Uterus (tissue), 4 donors: ENCODE results near the gene RACGAP1. TPM values are rescaled to one million over a fixed set of nuclear protein-coding genes. Genes with fewer than 3 reads are reported as not detected.

Experiments
- DNase-seq, 2 donors: peaks; one replicate each; pipeline ENCODE4 v3.0.0-alpha.2; 2019 to 2020
- H3K27ac ChIP-seq, 2 donors: fragments of 200-600 bp; sonication (generic); 1 replicate in 1 of 2; 2 replicates in 1 of 2; pipeline ENCODE4 v1.5.1; 2016 to 2018
- H3K27me3 ChIP-seq, 2 donors: fragments of 200-600 bp; sonication (generic); one replicate each; pipeline ENCODE4 v1.5.1; 2018 to 2019; ENCODE audit warnings: control low read depth in 1 of 2
- H3K36me3 ChIP-seq, 2 donors: fragments of 200-600 bp; sonication (generic); one replicate each; pipeline ENCODE4 v1.5.1; 2019; ENCODE audit warnings: control low read depth in 1 of 2
- H3K4me1 ChIP-seq, 2 donors: fragments of 200-600 bp; sonication (generic); one replicate each; pipeline ENCODE4 v1.5.1; 2018 to 2019; ENCODE audit warnings: control low read depth in 1 of 2
- H3K4me3 ChIP-seq, 2 donors: fragments of 200-600 bp; sonication (generic); 1 replicate in 1 of 2; 2 replicates in 1 of 2; pipeline ENCODE4 v1.5.1; 2018 to 2019; ENCODE audit warnings: mild to moderate bottlenecking in 1 of 2
- H3K9me3 ChIP-seq, 2 donors: fragments of 200-600 bp; sonication (generic); one replicate each; pipeline ENCODE4 v1.5.1; 2019; ENCODE audit warnings: control low read depth in 1 of 2
- POLR2A ChIP-seq, 2 donors: fragments of 450-650 bp; IDR thresholded peaks; one replicate each; pipeline ENCODE4 v1.6.1; 2016; ENCODE audit warnings: antibody characterized with exemption in 2 of 2, mild to moderate bottlenecking in 1 of 2, moderate library complexity in 1 of 2
- intact Hi-C: fragments of 100-400 bp; cut with DNase I; formaldehyde crosslinking; loops from one replicate; pipeline ENCODE4 v1.15.1; 2023; ENCODE audit warnings: low total_unique reads
- total RNA-seq, 4 donors: library from RNA; depleted of rRNA in 3 of 4; stranded (reverse); fragments of >200 nt in 3 of 4; gene quantifications; one replicate each; pipeline versions ENCODE4 v1.1.0 to v1.2.4, GENCODE V29; 2014 to 2023
- TF ChIP-seq, protein P1 (sequence below), 4 experiments: fragments of 200-600 bp in 2 of 4; fragments of 450-650 bp in 2 of 4; sonication (generic) in 2 of 4; IDR thresholded peaks; one replicate each; pipeline ENCODE4 v1.5.1; 2016 to 2019; ENCODE audit warnings: antibody characterized with exemption in 4 of 4, mild to moderate bottlenecking in 2 of 4, moderate library complexity in 1 of 4
- donor health status: DM: yes; HTN: yes; CAD: no.

RACGAP1 gene
- total RNA-seq, 4 donors from 2014 or later = 8.5 to 57.8 (median 9.3) TPM

DNA sequence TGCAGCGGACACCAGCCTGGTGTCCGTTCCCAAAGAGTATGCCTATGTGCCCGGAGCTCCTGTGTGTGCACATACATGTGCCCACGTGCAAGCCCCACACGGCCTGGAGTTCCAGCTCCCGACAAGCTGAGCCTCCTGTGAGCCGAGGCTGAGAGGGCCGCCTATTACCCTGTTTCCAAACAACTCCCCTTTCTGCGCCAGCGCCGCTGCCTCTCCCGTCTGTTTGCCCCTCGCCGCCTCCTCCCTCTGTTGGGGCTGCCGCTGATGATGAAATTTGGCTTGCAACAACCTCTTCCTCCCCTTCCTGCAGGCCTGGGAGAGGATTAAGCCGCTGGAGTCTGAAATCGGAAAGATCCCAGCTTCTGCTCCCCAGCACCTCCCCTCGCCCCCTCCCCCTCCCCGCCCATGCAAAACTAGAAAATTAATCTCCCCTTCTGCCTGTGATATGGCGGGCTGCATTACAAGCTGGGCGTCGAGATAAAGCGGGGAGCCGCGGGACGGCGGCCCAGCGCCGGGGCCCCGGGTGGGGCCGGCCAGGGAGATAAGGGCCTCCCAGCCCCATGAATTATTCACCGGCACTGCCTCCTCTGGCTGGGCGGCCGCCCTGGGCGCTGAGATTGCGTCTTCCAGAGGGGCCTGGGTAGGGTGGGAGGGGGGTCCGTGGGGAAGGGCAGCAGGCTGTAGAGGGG, 25.3 kb upstream of the RACGAP1 start:
- peak overlapping the region in 1 of 2 donors; percentile 22 for H3K4me3 ChIP-seq
- no peaks in the 10 kb centered on the region for H3K36me3 ChIP-seq
- intact Hi-C loops = no loop called here
- H3K4me1 ChIP-seq = no peaks in the 10 kb centered on the region
- no peaks in the 10 kb centered on the region for H3K27me3 ChIP-seq
- no peaks in the 10 kb centered on the region for H3K9me3 ChIP-seq
- TF ChIP-seq, protein P1, sequence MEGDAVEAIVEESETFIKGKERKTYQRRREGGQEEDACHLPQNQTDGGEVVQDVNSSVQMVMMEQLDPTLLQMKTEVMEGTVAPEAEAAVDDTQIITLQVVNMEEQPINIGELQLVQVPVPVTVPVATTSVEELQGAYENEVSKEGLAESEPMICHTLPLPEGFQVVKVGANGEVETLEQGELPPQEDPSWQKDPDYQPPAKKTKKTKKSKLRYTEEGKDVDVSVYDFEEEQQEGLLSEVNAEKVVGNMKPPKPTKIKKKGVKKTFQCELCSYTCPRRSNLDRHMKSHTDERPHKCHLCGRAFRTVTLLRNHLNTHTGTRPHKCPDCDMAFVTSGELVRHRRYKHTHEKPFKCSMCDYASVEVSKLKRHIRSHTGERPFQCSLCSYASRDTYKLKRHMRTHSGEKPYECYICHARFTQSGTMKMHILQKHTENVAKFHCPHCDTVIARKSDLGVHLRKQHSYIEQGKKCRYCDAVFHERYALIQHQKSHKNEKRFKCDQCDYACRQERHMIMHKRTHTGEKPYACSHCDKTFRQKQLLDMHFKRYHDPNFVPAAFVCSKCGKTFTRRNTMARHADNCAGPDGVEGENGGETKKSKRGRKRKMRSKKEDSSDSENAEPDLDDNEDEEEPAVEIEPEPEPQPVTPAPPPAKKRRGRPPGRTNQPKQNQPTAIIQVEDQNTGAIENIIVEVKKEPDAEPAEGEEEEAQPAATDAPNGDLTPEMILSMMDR (IDR thresholded peaks at IDR 0.05) = peak in 1 of 4 experiments; percentile 5
- no peak for TF ChIP-seq POLR2A (IDR thresholded peaks at IDR 0.05)
- H3K27ac ChIP-seq = peak overlapping the region; percentile 10 to 69
- peak; percentile 82 to 85 for DNase-seq

DNA sequence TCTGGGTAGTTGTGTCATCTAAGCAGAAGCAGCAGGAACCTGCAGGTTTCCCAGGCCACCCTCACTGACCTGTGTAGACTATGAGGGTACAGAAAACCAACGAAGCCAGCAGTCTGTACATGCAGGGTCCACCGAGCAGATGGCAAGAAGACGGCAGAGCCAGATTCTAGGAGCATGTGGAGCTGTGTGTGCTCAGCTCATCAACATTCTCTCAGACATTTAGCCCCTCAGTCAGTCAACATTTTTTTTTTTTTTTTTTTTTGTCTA, 24.8 kb upstream of the RACGAP1 start:
- no peaks in the 10 kb centered on the region for H3K27me3 ChIP-seq
- H3K36me3 ChIP-seq = no peaks in the 10 kb centered on the region
- peak overlapping the region in 1 of 2 donors; percentile 22 for H3K4me3 ChIP-seq
- DNase-seq = no peak
- no peaks in the 10 kb centered on the region for H3K4me1 ChIP-seq
- intact Hi-C loops = no loop called here
- H3K27ac ChIP-seq = peak overlapping the region in 1 of 2 donors; percentile 69
- no peaks in the 10 kb centered on the region for H3K9me3 ChIP-seq
- no peak for TF ChIP-seq POLR2A (IDR thresholded peaks at IDR 0.05)
- TF ChIP-seq, protein P1 (IDR thresholded peaks at IDR 0.05) = no peak

DNA sequence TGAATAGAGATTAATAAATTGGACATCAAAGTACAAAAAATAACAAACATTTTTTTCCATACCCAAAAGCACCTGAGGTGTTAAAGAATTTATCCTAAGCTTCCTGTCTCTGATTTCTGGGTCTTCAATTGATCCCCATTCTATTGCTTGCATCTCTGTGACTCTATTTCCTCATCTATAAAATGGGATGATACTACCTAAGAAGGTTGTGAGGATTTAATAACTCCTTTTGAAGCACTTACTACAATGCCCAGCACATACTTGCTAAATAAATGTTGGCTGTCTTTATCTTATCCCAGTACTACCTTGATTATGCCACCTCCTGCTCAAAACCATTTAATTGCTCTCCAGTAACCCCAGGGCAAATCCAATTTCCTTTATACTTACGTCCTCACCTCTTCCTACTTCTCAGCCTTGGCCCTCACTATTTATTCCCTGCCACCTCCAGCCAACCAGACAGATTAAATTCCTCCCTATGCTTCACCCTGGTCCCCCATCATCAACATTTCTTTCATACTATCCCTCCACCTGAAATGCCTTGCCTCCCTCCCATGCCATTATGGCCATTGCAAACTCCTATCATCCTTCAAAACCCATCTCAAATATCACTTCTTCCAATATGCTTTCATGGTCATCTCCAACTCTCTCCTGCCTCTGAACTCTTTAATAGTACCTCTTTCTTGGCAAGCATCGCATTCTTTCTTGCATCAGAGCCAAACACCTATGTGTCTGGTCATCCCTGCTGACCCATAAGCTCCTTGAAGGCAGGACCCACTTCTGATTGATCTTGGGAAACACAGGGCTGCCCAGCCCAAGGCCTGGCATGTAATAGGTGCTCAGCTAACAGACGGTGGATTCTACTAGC, 24.2 kb upstream of the RACGAP1 start:
- intact Hi-C loops = no loop called here
- DNase-seq = no peak
- TF ChIP-seq, protein P1 (IDR thresholded peaks at IDR 0.05) = no peak
- TF ChIP-seq POLR2A (IDR thresholded peaks at IDR 0.05) = no peak
- H3K4me3 ChIP-seq = no peak overlapping the region
- no peaks in the 10 kb centered on the region for H3K36me3 ChIP-seq
- H3K27ac ChIP-seq = peak overlapping the region in 1 of 2 donors; percentile 69
- H3K27me3 ChIP-seq = no peaks in the 10 kb centered on the region
- H3K4me1 ChIP-seq = no peaks in the 10 kb centered on the region
- H3K9me3 ChIP-seq = no peaks in the 10 kb centered on the region

DNA sequence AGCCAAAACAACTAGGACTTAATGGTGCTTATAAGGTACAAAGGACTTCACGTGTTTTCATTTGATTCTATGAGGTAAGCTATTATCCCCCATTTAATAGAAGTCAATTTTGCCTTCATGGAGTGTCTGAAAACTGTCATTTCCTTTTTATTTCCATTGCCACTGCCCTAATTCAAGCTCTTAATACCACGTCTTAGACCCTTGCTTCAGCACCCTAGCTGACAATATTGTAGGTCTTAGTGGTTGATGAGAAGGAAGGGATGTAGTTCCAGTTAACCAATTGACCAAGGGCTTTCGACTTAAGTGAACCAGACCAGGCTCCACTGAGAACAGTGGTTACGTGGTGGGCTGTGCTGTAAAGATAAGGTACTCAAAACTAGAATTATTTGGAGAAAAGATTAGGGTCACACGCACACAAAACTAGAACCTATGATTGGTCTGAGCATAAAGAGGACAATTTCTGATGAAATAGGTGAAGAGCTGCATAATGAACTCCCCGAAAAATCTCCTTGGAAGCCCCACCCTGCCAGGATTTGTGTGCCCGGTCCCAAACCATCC, 22.5 kb upstream of the RACGAP1 start:
- Histone ChIP-seq H3K9me3 (no peaks in the 10 kb centered on the region), H3K36me3 (no peaks in the 10 kb centered on the region), H3K4me1 (no peaks in the 10 kb centered on the region), H3K27ac (no peak overlapping the region), H3K4me3 (no peak overlapping the region), H3K27me3 (no peaks in the 10 kb centered on the region)
- intact Hi-C loops = no loop called here
- DNase-seq = no peak
- no peak for TF ChIP-seq POLR2A (IDR thresholded peaks at IDR 0.05)
- TF ChIP-seq, protein P1 (IDR thresholded peaks at IDR 0.05) = no peak

DNA sequence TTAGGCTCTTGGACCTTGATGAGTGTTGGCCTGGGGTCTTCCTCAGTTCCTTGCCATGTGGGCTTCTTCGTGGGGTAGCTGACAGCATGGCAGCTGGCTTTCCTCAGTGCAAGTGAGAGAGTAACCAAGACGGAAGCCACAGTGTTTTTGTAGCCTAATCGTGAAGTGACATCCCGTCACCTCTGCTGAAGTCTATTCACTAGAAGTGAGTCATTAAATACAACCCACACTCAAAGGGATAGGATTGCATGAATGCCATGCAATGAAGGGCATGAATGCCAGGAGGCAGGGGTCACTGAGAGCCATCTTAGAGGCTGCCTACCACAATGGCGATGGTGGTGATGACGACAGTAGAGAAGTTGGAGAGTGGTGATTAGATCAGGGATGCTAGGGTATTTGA, 18.6 kb upstream of the RACGAP1 start:
- intact Hi-C loops = no loop called here

More for the DNA sequence above, 18.6 kb upstream of the RACGAP1 start:
- no peak for DNase-seq
- Histone ChIP-seq H3K4me3 (no peak overlapping the region), H3K36me3 (no peaks in the 10 kb centered on the region), H3K27ac (no peak overlapping the region), H3K27me3 (no peaks in the 10 kb centered on the region), H3K9me3 (no peaks in the 10 kb centered on the region), H3K4me1 (no peaks in the 10 kb centered on the region)
- TF ChIP-seq, protein P1 (IDR thresholded peaks at IDR 0.05) = no peak
- no peak for TF ChIP-seq POLR2A (IDR thresholded peaks at IDR 0.05)
